ENCODE results near the gene ACACA. TPM values are rescaled to one million over a fixed set of nuclear protein-coding genes. Genes with fewer than 3 reads are reported as not detected.

ACACA gene
- total RNA-seq, 1 donor from 2014 or later, result 44.8 TPM

- DNase-seq (ENCODE audit: low read depth) (no peak), FAIRE-seq (no peak)
- no peaks in the 10 kb centered on the region for H3K27me3 ChIP-seq (ENCODE audit: control insufficient read depth, insufficient read depth, low read length)
Observed at GRCh38 chr17:37310940-37311339, 95.7 kb downstream of the ACACA start.

DNA sequence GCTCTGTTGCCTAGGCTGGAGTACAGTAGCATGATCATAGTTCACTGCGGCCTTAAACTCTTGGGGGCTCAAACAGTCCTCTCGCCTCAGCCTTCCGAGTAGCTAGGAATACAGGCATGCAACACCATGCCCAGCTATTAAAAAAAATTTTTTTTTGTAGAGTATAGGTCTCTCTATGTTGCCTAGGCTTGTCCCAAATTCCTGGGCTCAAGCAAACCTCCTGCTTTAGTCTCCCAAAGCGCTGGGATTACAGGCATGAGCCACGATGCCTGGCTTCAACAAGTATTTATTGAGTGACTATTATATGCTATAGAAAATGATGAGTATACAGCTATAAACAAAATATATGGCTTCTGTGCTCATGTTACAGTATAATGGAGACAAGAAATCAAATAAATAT lies 97.6 kb downstream of the ACACA start:
- no peaks in the 10 kb centered on the region for H3K27me3 ChIP-seq (ENCODE audit: control insufficient read depth, insufficient read depth, low read length)
- TF ChIP-seq CTCF (IDR thresholded peaks at IDR 0.05; ENCODE audit: insufficient read depth, low read length, severe bottlenecking), result no peak
- no peak overlapping the region for H3K4me3 ChIP-seq (ENCODE audit: low read depth, low read length)
- peak; percentile 64 for DNase-seq (ENCODE audit: low read depth)
- H3K36me3 ChIP-seq (ENCODE audit: control insufficient read depth, insufficient read depth, low read length), result no peaks in the 10 kb centered on the region
- no peak for FAIRE-seq

More at GRCh38 chr17:37310940-37311339, 95.7 kb downstream of the ACACA start:
- Histone ChIP-seq H3K36me3 (ENCODE audit: control insufficient read depth, insufficient read depth, low read length) (no peaks in the 10 kb centered on the region), H3K4me3 (ENCODE audit: low read depth, low read length) (no peak overlapping the region)
- TF ChIP-seq CTCF (IDR thresholded peaks at IDR 0.05; ENCODE audit: insufficient read depth, low read length, severe bottlenecking), result no peak

- peak; percentile 89 for DNase-seq (ENCODE audit: low read depth)
- FAIRE-seq, result no peak
Observed at GRCh38 chr17:37305406-37305905, 101.2 kb downstream of the ACACA start.

GRCh38 chr17:37301288-37301687 lies 105.3 kb downstream of the ACACA start:
- Histone ChIP-seq H3K36me3 (ENCODE audit: control insufficient read depth, insufficient read depth, low read length) (no peaks in the 10 kb centered on the region), H3K27me3 (ENCODE audit: control insufficient read depth, insufficient read depth, low read length) (no peaks in the 10 kb centered on the region), H3K4me3 (ENCODE audit: low read depth, low read length) (no peak overlapping the region)
- FAIRE-seq (no peak), DNase-seq (ENCODE audit: low read depth) (peak; percentile 74)
- no peak for TF ChIP-seq CTCF (IDR thresholded peaks at IDR 0.05; ENCODE audit: insufficient read depth, low read length, severe bottlenecking)

More at GRCh38 chr17:37305406-37305905, 101.2 kb downstream of the ACACA start:
- TF ChIP-seq CTCF (IDR thresholded peaks at IDR 0.05; ENCODE audit: insufficient read depth, low read length, severe bottlenecking), result no peak
- Histone ChIP-seq H3K27me3 (ENCODE audit: control insufficient read depth, insufficient read depth, low read length) (no peaks in the 10 kb centered on the region), H3K4me3 (ENCODE audit: low read depth, low read length) (no peak overlapping the region), H3K36me3 (ENCODE audit: control insufficient read depth, insufficient read depth, low read length) (no peaks in the 10 kb centered on the region)

DNA sequence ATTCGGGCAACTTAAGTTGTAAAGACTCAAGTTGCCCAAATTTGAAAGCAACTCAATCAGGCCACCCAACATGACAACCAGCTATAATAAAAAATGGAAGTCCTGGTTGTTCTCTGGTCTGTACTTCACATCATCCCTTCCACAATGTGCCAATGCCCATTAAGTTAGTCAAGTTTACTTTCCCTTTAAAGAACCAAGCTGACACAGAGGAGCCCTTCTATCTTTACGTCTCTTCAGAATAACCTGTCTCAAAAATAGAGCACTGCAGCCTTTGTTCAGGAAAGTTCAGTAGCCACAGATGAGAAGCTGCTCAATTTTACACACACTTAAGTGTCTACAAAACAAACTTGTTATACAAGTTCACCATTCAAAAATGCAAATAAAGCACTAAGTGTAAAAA lies 106.0 kb downstream of the ACACA start:
- no peaks in the 10 kb centered on the region for H3K36me3 ChIP-seq (ENCODE audit: control insufficient read depth, insufficient read depth, low read length)
- TF ChIP-seq CTCF (IDR thresholded peaks at IDR 0.05; ENCODE audit: insufficient read depth, low read length, severe bottlenecking), result no peak
- H3K27me3 ChIP-seq (ENCODE audit: control insufficient read depth, insufficient read depth, low read length), result no peaks in the 10 kb centered on the region
- no peak overlapping the region for H3K4me3 ChIP-seq (ENCODE audit: low read depth, low read length)
- peak; percentile 14 for DNase-seq (ENCODE audit: low read depth)
- no peak for FAIRE-seq

Data from bronchial epithelial cell (primary cell).